DND-41 (cell line): Measurements from ENCODE around the gene OLR1.

Source experiments
- ATAC-seq: fragments of 200-7000 bp; cut with Tn5 transposase; 3 replicates; pipeline ENCODE4 v1.9.1; 2021; ENCODE audit warnings: low read depth; ENCODE audit not compliant: insufficient read depth
- DNase-seq: peaks from one replicate; pipeline ENCODE4 v3.0.0-alpha.2; 2020
- H2AFZ ChIP-seq: 2 replicates; pipeline ENCODE4 v1.6.0; 2012; ENCODE audit warnings: low read depth, low read length
- H3K27ac ChIP-seq: 2 replicates; pipeline ENCODE4 v1.5.1; 2012; ENCODE audit warnings: low read length, inconsistent platforms
- H3K27me3 ChIP-seq: fragments of 200-600 bp; sonication (generic); 2 replicates; pipeline ENCODE4 v1.6.0; 2012; ENCODE audit warnings: low read length, mild to moderate bottlenecking, inconsistent platforms; ENCODE audit not compliant: insufficient read depth, poor library complexity
- H3K36me3 ChIP-seq: 2 replicates; pipeline ENCODE4 v1.5.1; 2012; ENCODE audit warnings: low read length, inconsistent platforms; ENCODE audit not compliant: insufficient read depth
- H3K4me1 ChIP-seq: 2 replicates; pipeline ENCODE4 v1.5.1; 2012; ENCODE audit warnings: mild to moderate bottlenecking, low read length; ENCODE audit not compliant: insufficient read depth
- H3K4me2 ChIP-seq: 2 replicates; pipeline ENCODE4 v1.6.0; 2012; ENCODE audit warnings: mild to moderate bottlenecking, moderate library complexity, low read length, inconsistent platforms; ENCODE audit not compliant: insufficient read depth
- H3K4me3 ChIP-seq, 2 experiments: fragments of 200-600 bp in 1 of 2; shearing (Covaris generic) in 1 of 2; 2 replicates each; pipeline ENCODE4 v1.5.1; 2012 to 2016; ENCODE audit warnings: inconsistent platforms in 2 of 2, low read length in 2 of 2, mild to moderate bottlenecking in 2 of 2, low read depth in 1 of 2, moderate library complexity in 1 of 2
- H3K79me2 ChIP-seq: 2 replicates; pipeline ENCODE4 v1.6.0; 2012; ENCODE audit warnings: low read length, inconsistent platforms; ENCODE audit not compliant: insufficient read depth
- H3K9ac ChIP-seq: 2 replicates; pipeline ENCODE4 v1.6.0; 2012; ENCODE audit warnings: low read depth, mild to moderate bottlenecking, inconsistent platforms, low read length, moderate library complexity
- H3K9me3 ChIP-seq: 2 replicates; pipeline ENCODE4 v1.5.1; 2012; ENCODE audit warnings: low read length, moderate library complexity, mild to moderate bottlenecking, inconsistent platforms; ENCODE audit not compliant: insufficient read depth, severe bottlenecking
- H4K20me1 ChIP-seq: 2 replicates; pipeline ENCODE4 v1.6.0; 2012; ENCODE audit warnings: low read length; ENCODE audit not compliant: insufficient read depth
- EZH2 ChIP-seq: IDR thresholded peaks from 3 replicates; pipeline ENCODE4 v1.6.1; 2012; ENCODE audit warnings: borderline replicate concordance, low read depth, mild to moderate bottlenecking, moderate library complexity, low read length, inconsistent platforms; ENCODE audit not compliant: severe bottlenecking
- TF ChIP-seq, protein P1 (sequence below): IDR thresholded peaks from 2 replicates; pipeline ENCODE4 v1.5.1; 2012; ENCODE audit warnings: borderline replicate concordance, low read length, moderate library complexity, mild to moderate bottlenecking; ENCODE audit not compliant: poor library complexity, severe bottlenecking; ENCODE audit errors: extremely low read depth

OLR1 gene

DNA sequence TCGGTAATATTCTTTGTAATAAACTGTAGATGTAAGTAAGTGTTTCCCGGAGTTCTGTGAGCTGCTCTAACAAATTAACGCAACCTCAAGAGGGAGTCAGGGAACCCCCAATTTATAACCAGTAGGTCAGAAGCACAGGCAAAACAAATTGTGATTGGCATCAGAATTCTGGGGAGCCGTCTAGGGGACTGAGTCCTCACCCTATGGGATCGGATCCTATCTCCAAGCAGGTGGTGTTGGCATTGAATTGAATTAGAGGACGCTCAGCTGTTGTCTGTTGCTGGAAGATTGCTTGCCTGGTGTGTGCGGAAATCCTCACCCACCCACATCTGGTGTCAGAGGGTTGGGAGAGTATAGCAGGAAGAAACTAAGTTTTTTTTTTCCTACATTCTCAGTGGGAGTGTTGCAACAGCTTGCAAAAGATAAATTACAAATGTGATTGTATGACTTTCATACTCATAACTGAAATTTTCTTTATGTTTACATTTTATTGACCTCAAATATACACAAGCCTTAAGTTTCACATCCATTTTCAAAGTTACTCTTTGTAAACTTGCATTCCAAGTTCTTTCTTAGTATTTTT is 12.4 kb upstream of the OLR1 start:
- no peak overlapping the region for H3K4me3 ChIP-seq
- no peak overlapping the region for H2AFZ ChIP-seq

DNA sequence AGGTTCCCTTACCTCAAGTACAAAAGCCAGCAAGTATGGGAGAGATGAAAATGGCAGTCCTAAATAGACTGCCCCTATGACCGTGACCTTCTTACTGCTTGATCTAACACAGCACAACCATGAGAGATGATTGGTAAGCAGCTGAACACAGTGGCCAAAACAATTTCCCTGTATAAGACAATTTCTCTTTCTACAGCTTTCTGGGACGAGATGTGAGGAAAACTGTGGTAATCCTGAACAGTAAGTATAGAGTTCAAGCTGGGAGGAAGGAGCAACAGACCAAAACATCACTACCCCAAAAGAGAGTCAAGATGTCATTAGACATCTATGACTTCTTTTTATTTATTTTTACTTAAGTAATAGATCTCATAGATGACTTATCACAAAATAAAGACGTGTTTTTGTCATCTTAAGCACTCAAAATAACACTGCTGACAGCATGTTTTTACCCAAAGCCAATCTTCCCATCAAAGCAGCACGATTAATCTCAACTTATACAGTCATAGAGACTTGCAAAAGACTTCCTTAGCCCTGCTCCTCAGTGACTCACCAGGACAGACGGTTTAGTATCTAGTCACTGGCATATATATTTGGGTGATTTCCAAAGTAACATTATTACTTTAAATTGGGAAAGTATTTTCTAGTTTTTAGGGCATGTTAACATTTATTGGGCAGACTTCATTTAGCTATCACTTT is 10.6 kb upstream of the OLR1 start:
- no peak overlapping the region for H3K4me3 ChIP-seq
- H2AFZ ChIP-seq: no peak overlapping the region
- H3K79me2 ChIP-seq: no peaks in the 10 kb centered on the region
- H3K27me3 ChIP-seq: peaks cover 11% of the 10 kb centered on the region
- DNase-seq (no peak), ATAC-seq (no peak)
- H3K27ac ChIP-seq: no peak overlapping the region
- no peaks in the 10 kb centered on the region for H3K9me3 ChIP-seq
- H3K36me3 ChIP-seq: no peaks in the 10 kb centered on the region
- TF ChIP-seq EZH2: no peak
- TF ChIP-seq, protein P1, sequence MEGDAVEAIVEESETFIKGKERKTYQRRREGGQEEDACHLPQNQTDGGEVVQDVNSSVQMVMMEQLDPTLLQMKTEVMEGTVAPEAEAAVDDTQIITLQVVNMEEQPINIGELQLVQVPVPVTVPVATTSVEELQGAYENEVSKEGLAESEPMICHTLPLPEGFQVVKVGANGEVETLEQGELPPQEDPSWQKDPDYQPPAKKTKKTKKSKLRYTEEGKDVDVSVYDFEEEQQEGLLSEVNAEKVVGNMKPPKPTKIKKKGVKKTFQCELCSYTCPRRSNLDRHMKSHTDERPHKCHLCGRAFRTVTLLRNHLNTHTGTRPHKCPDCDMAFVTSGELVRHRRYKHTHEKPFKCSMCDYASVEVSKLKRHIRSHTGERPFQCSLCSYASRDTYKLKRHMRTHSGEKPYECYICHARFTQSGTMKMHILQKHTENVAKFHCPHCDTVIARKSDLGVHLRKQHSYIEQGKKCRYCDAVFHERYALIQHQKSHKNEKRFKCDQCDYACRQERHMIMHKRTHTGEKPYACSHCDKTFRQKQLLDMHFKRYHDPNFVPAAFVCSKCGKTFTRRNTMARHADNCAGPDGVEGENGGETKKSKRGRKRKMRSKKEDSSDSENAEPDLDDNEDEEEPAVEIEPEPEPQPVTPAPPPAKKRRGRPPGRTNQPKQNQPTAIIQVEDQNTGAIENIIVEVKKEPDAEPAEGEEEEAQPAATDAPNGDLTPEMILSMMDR: no peak
- no peaks in the 10 kb centered on the region for H4K20me1 ChIP-seq
- H3K4me1 ChIP-seq: no peaks in the 10 kb centered on the region
- no peak overlapping the region for H3K4me2 ChIP-seq
- H3K9ac ChIP-seq: no peak overlapping the region

More for the DNA sequence above, 12.4 kb upstream of the OLR1 start:
- Histone ChIP-seq H3K79me2 (no peaks in the 10 kb centered on the region), H3K9me3 (no peaks in the 10 kb centered on the region), H3K9ac (no peak overlapping the region), H3K27ac (no peak overlapping the region), H3K27me3 (peaks cover 11% of the 10 kb centered on the region), H3K4me2 (no peak overlapping the region), H3K36me3 (no peaks in the 10 kb centered on the region), H4K20me1 (no peaks in the 10 kb centered on the region), H3K4me1 (no peaks in the 10 kb centered on the region)
- TF ChIP-seq, protein P1: no peak
- no peak for TF ChIP-seq EZH2
- ATAC-seq (no peak), DNase-seq (no peak)

DNA sequence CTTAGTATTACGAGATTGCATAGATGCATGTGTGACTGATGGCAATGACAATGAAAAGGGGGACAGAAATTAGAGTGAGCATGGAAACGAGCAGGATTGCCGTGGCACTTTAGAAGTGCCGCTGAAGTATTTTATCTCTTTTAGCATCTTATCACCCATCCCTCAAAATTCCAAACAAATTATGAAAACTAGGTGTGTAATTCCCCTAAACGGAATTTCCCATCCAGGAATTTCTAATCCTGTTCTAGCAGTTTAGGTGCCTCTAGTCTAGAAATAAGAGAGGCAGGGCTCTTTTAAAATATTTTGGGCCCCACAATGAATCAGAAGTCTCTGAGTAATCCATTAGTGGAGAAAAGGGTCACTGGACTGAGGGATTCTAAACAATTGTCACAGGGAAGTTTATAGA is 7.8 kb upstream of the OLR1 start:
- TF ChIP-seq, protein P1: no peak
- TF ChIP-seq EZH2: no peak
- DNase-seq (no peak), ATAC-seq (no peak)
- no peak overlapping the region for H3K9ac ChIP-seq
- no peak overlapping the region for H3K4me2 ChIP-seq
- H3K9me3 ChIP-seq: no peaks in the 10 kb centered on the region
- no peaks in the 10 kb centered on the region for H3K4me1 ChIP-seq
- peaks cover 16% of the 10 kb centered on the region for H3K27me3 ChIP-seq
- H2AFZ ChIP-seq: no peak overlapping the region
- no peak overlapping the region for H3K27ac ChIP-seq
- H4K20me1 ChIP-seq: no peaks in the 10 kb centered on the region
- no peaks in the 10 kb centered on the region for H3K79me2 ChIP-seq
- no peak overlapping the region for H3K4me3 ChIP-seq
- no peaks in the 10 kb centered on the region for H3K36me3 ChIP-seq
